A673 (cell line): Measurements from ENCODE around the gene MESD.

Experiments
- EZH2 ChIP-seq: fragments of 200-600 bp; sonication (generic); IDR thresholded peaks from 2 replicates; pipeline ENCODE4 v1.6.1; 2017; ENCODE audit warnings: borderline replicate concordance, low read depth, mild to moderate bottlenecking, mixed read lengths, antibody characterized with exemption, low read length; ENCODE audit not compliant: poor library complexity, severe bottlenecking
- TF ChIP-seq, protein P1 (sequence below): fragments of 300-800, 200-600 bp; sonication (generic); conservative IDR thresholded peaks from 2 replicates; pipeline ENCODE4 v1.5.1; 2017; ENCODE audit warnings: low read depth, mild to moderate bottlenecking, antibody characterized with exemption, low read length, moderate library complexity, mixed read lengths

DNA sequence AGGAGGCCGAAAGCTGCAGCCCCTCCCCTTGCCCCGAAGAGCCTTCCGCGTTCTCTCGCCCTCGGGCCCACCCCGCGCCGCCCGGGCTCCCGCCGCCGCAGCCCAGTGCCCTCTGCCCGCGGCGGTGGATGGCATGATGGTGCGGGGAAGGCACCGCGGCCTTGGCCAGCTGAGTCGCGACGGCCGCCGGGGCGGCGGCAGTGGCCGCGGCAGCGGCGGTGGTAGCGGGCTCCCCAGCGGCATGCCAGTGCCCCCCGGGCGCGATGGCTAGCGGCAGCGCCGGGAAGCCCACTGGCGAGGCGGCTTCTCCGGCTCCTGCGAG is 12.4 kb upstream of the MESD start:
- no peak for TF ChIP-seq EZH2
- TF ChIP-seq, protein P1, sequence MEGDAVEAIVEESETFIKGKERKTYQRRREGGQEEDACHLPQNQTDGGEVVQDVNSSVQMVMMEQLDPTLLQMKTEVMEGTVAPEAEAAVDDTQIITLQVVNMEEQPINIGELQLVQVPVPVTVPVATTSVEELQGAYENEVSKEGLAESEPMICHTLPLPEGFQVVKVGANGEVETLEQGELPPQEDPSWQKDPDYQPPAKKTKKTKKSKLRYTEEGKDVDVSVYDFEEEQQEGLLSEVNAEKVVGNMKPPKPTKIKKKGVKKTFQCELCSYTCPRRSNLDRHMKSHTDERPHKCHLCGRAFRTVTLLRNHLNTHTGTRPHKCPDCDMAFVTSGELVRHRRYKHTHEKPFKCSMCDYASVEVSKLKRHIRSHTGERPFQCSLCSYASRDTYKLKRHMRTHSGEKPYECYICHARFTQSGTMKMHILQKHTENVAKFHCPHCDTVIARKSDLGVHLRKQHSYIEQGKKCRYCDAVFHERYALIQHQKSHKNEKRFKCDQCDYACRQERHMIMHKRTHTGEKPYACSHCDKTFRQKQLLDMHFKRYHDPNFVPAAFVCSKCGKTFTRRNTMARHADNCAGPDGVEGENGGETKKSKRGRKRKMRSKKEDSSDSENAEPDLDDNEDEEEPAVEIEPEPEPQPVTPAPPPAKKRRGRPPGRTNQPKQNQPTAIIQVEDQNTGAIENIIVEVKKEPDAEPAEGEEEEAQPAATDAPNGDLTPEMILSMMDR: no peak
